A549 (cell line): ENCODE results near the gene CPNE7.

Experiments
- CHD2 ChIP-seq: fragments of 150-350 bp; IDR thresholded peaks from 2 replicates; pipeline ENCODE4 v1.6.1; 2014; ENCODE audit warnings: low read length; ENCODE audit not compliant: partially characterized antibody
- CTCF ChIP-seq: fragments of >200 bp; sonication (Bioruptor Twin); formaldehyde crosslinking; IDR thresholded peaks from 3 replicates; pipeline ENCODE4 v1.5.1; 2016
- EP300 ChIP-seq, 2 experiments: fragments of >200 bp; sonication (Bioruptor Twin); formaldehyde crosslinking; IDR thresholded peaks; 2 replicates in 1 of 2; 3 replicates in 1 of 2; pipeline ENCODE4 v1.6.1; 2016 to 2017
- ESRRA ChIP-seq: fragments of 150-350 bp; IDR thresholded peaks from 2 replicates; pipeline ENCODE4 v1.6.1; 2014; ENCODE audit warnings: mild to moderate bottlenecking, low read length, borderline replicate concordance
- JUN ChIP-seq, 2 experiments: fragments of >200 bp; sonication (Bioruptor Twin); formaldehyde crosslinking; IDR thresholded peaks; 2 replicates in 1 of 2; 3 replicates in 1 of 2; pipeline ENCODE4 v1.6.1; 2016 to 2017
- MAX ChIP-seq: IDR thresholded peaks from 2 replicates; pipeline ENCODE4 v1.6.1; 2012
- NFE2L2 ChIP-seq: fragments of 150-350 bp; conservative IDR thresholded peaks from 2 replicates; pipeline ENCODE4 v1.6.1; 2014; ENCODE audit warnings: low read length
- NR3C1 ChIP-seq: fragments of >200 bp; sonication (Bioruptor Twin); formaldehyde crosslinking; IDR thresholded peaks from 3 replicates; pipeline ENCODE4 v1.6.1; 2017
- POLR2A ChIP-seq: IDR thresholded peaks from 2 replicates; pipeline ENCODE4 v1.6.1; 2012; ENCODE audit warnings: mild to moderate bottlenecking, low read length
- TP53 ChIP-seq: fragments of 250-450 bp; sonication (Bioruptor Pico); IDR thresholded peaks from 2 replicates; pipeline ENCODE4 v1.5.0; 2021; ENCODE audit warnings: mild to moderate bottlenecking, moderate library complexity
- USF2 ChIP-seq: fragments of 450-650 bp; IDR thresholded peaks from 2 replicates; pipeline ENCODE4 v1.6.1; 2014; ENCODE audit warnings: antibody characterized with exemption

- TF ChIP-seq TP53 (CRISPR knock-in tag) (no peak), POLR2A (no peak), USF2 (no peak), CTCF (no peak), NFE2L2 (no peak), MAX (no peak), NR3C1 (no peak), JUN (IDR thresholded peaks at IDR 0.05) (no peak), EP300 (IDR thresholded peaks at IDR 0.05) (no peak), CHD2 (no peak), ESRRA (no peak)
Observed at GRCh38 chr16:89536886-89537548, 38.5 kb upstream of the CPNE7 start.
